Stimulated activated CD4-positive, alpha-beta T cell treated with anti-CD3 and anti-CD28 coated beads, Interleukin-15, amount 100 ng/mL, for 1 hour (primary cell): ENCODE measurements around the gene TARBP1.

Experiments used
- DNase-seq, 2 donors: peaks; one replicate each; pipeline ENCODE4 v3.0.0-alpha.2; 2020; ENCODE audit warnings: low read depth in 1 of 2, low spot score in 1 of 2

The TARBP1 gene

DNA sequence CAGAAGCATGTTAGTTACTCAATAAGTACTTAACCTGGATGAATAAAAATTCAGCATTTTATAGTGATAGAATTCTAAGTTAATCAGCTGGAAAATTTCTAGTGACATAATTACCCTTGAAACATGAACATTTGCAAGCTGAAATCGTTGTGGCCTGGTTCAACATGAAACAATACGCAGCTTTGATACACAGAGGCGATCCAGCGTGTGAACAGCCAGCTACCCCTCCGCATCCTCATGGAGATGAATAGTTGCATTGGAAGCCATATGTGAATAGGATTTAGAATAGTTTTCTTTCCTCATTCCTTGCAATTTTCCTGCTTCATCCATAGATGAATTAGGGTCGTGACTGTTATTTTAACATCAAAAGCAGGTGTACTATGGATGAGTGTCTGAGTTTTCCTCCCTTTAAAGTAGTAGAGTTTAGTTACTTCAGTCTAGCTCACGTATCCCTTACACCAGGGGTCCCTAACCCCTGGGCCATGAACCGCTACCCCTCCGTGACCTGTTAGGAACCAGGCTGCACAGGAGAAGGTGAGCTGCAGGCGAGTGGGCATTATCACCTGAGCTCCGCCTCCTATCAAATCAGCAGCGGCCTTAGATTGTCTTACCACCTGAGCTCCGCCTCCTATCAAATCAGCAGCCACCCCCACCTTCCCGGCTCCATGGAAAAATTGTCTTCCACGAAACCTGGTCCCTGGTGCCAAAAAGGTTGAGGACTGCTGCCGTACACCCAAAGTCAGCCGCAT, 6.2 kb upstream of the TARBP1 start:
- no peak for DNase-seq

DNA sequence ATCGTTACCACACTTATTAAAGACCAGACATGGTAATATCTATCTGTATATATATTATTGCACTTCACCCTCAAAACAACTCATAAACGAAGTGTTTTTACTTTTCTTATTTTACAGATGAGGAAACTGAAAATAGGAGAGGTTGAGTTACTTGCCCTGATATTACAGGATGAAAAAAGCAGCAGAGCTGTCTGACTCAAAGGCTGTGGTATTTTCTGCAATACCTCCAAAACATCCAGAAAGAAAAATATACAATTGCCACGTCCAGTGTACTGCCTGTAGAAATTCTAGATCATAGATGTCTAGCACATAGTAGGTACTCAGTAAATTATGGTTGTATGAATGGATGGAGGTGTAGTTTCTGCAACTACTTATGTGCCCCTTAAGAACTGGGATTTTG, 5.2 kb upstream of the TARBP1 start:
- no peak for DNase-seq

- DNase-seq = no peak
These were observed 2.8 kb upstream of the TARBP1 start for GRCh38 chr1:234481771-234482170.

GRCh38 chr1:234479866-234480265, 887 bp upstream of the TARBP1 start:
- no peak for DNase-seq

DNA sequence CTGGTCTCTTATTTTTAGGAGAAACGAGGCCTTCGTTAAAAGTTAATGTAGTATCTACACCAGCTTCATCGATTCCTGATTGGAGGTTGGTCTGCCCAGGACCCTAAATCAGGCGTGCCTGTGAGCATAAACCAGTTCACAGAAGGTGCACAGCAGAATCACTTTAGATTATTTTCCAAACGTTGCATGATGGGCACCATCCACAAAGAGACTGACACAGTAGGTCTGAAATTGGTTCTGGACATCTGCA, 256 bp upstream of the TARBP1 start:
- no peak for DNase-seq

DNA sequence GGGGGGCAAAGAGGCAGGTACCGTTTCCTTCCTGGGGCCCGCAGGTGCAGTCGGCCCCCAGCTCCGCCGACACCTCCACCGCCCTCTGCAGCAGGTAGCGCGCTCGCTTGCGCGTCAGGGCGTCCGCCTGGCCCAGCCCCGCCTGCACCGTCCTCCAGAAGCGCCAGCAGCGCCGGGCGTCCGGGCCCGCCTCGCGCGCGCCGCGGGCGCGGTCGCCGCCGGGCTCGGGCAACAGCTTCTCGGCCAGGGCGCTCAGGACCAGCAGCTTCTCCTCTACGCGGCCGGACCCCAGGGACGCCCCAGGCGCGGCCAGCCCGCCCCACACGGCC, 863 bp downstream of the TARBP1 start:
- DNase-seq = peak; percentile 50 to 57

- DNase-seq = no peak
These were observed 1.4 kb downstream of the TARBP1 start for GRCh38 chr1:234477386-234478151.

GRCh38 chr1:234476172-234476571, 2.8 kb downstream of the TARBP1 start:
- DNase-seq = no peak

GRCh38 chr1:234475167-234475793, 3.7 kb downstream of the TARBP1 start:
- no peak for DNase-seq

DNA sequence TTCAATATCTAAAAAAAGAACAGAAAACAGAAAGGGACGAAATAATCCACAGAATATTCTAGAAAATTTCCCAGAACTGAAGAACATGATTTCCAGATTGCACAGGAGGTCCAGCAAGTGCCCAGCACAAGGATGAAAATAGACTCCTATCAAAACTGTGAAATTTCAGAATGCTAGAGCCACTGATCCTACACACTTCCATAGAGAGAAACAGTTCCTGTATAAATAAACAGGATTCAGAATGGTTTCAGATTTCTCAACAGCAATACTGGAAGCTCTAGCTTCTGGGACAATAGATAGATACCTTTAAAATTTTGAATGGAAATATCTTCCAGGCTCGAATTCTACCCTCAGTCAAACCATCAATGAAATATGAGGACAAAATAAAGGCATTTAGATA, 4.6 kb downstream of the TARBP1 start:
- no peak for DNase-seq

- no peak for DNase-seq
These were observed 5.9 kb downstream of the TARBP1 start for GRCh38 chr1:234473118-234473517.

GRCh38 chr1:234469376-234469775, 9.6 kb downstream of the TARBP1 start:
- DNase-seq = no peak

DNA sequence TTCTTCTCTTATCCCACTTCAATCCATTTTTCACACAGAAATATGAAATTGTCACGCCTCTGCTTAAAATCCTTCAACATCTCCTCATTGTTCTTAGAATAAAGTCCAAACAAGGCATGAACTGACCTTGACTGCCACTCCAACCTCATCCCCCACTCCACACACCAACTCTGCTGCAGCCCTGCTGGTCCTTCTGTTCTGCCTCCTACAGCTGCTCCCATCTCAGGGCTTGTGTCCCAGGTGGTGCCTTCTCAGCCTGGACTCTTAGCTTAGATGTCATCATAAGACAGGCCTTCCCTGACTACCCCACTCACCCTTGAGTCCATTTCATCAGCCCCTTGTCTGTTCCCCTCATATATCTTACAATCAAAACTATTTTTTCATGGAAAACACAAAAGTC, 10.4 kb downstream of the TARBP1 start:
- no peak for DNase-seq

DNA sequence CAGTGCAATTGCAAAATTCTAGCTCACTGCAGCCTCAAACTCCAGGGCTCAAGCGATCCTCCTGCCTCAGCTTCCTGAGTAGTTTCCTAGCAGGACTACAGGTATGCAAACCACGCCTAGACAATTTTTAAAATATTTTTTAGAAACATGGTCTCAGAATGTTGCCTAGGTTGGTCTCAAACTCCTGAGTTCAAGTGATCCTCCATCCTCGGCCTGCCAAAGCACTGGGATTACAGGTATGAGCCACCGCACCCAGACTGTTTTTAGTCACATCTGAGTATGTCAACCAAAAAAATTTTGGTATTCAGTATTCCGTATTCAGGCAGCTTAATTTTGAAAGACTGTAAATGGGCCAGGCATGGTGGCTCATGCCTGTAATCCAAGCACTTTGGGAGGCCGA, 11.2 kb downstream of the TARBP1 start:
- DNase-seq = no peak

DNA sequence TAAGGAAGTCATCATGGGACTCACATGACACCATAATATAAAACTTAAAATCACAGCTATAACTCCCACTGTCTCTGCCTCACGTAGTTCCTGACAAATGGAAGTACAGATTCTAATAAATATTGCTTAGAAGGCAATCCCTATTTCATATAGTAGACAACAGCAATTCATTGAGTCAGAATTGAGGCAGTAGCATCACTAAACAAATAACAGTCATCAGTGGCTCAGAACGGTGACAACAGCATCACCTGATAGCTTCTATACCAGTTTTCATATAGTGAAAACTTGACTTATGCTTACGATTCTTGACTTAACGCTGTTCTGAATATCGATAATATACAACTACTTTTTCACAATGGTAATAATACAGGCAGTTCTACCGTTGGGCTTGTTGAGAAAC, 12.0 kb downstream of the TARBP1 start:
- no peak for DNase-seq

DNA sequence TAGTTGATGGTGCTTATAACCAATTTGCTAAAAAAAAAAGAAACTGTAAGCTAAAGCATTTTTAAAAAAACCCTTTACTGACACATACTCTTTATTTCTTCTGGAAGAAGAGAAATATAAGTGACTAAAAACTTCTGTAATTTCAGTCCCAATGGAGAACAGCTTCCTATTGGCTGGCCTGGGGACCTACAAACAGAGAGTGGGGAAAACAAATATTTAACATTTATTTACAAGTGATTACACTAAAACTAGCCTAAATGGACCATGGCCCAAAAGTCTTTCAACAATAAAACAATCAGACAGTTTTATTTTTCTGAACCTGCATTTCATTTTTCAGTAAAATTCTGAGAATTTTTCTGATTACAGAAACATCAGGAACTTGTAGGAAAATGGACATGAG, 15.2 kb downstream of the TARBP1 start:
- no peak for DNase-seq

GRCh38 chr1:234460652-234461051, 18.3 kb downstream of the TARBP1 start:
- no peak for DNase-seq

GRCh38 chr1:234458352-234459017, 20.5 kb downstream of the TARBP1 start:
- no peak for DNase-seq

- no peak for DNase-seq
These were observed 24.1 kb downstream of the TARBP1 start for GRCh38 chr1:234454926-234455325.

DNA sequence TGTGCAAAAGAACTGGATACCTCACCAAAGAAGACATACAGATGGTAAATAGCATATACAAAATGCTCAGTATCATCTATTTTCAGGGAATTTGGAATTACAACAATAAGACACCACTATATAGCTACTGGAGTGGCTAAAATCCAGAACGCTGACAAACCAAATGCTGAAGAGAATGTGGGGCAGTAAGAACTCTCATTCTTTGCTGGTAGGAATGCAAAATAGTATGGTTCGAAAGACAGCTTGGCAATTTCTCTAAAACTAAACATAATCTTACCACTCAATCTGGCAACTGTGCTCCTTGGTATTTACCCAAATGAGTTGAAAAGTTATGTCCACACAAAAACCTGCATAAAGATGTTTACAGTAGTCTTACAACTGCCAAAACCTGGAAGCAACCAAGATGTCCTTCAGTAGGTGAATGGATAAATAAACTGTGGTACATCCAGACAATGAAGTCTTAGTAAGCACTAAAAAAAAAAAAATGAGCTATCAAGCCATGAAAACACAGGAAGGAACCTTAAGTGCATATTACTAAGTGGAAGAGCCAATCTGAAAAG, 26.5 kb downstream of the TARBP1 start:
- no peak for DNase-seq

- no peak for DNase-seq
These were observed 38.6 kb downstream of the TARBP1 start for GRCh38 chr1:234440348-234440747.

DNA sequence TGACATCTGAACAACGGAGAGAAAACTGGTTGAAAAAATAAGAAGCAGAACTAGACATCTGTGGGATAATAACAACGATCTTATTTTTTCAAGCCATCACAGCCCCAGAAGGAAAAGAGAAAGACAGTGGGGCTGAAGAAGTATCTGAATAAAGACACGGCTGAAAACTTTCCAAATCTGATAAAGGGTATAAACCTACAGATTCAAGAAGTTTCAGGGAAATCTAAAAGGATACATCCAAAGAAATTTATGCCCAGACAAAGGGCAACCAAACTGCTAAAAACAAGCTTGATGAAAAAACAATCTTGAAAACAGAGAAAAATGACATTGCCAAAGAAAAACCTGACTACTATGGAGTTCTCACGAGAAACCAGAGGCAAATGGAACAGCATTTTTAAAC, 40.4 kb downstream of the TARBP1 start:
- no peak for DNase-seq
